ENCODE data around the gene MFAP3L. TPM values are rescaled to one million over a fixed set of nuclear protein-coding genes. Genes with fewer than 3 reads are reported as not detected.

Gene MFAP3L
- total RNA-seq, 4 donors from 2014 or later = 0.23 to 1.8 (median 1.1) TPM

GRCh38 chr4:170001011-170001744 lies 25.0 kb downstream of the MFAP3L start:
- Histone ChIP-seq H3K27ac (no peak overlapping the region), H3K4me3 (no peak overlapping the region), H3K27me3 (peaks cover 0 to 19% (median 0%) of the 10 kb centered on the region in 4 donors), H3K9me3 (no peaks in the 10 kb centered on the region), H3K36me3 (no peaks in the 10 kb centered on the region), H3K4me1 (no peaks in the 10 kb centered on the region)
- DNase-seq = no peak
- intact Hi-C loops (cut with DNase I) = no loop called here
- TF ChIP-seq CTCF (IDR thresholded peaks at IDR 0.05) (no peak), POLR2A (IDR thresholded peaks at IDR 0.05) (no peak)
- 36 to 42% methylated on average over 3 of the region's 3 CpGs for WGBS, 2 donors

- TF ChIP-seq CTCF (IDR thresholded peaks at IDR 0.05) (no peak), POLR2A (IDR thresholded peaks at IDR 0.05) (no peak)
- intact Hi-C loops (cut with DNase I) = no loop called here
Measured at GRCh38 chr4:169999923-170000322, 26.3 kb downstream of the MFAP3L start.

GRCh38 chr4:169998981-169999380 lies 27.2 kb downstream of the MFAP3L start:
- no peaks in the 10 kb centered on the region for H3K36me3 ChIP-seq
- H3K4me1 ChIP-seq = no peaks in the 10 kb centered on the region
- no peaks in the 10 kb centered on the region for H3K9me3 ChIP-seq
- no peak overlapping the region for H3K27ac ChIP-seq
- H3K27me3 ChIP-seq = peaks cover 0 to 26% (median 0%) of the 10 kb centered on the region in 4 donors
- H3K4me3 ChIP-seq = no peak overlapping the region
- WGBS, 2 donors = 100% methylated on average over 1 of the region's 1 CpG; no CpG with 5 or more reads in 1 of the 2 donors
- TF ChIP-seq POLR2A (IDR thresholded peaks at IDR 0.05) = no peak
- DNase-seq = no peak
- intact Hi-C loops (cut with DNase I) = no loop called here

More at GRCh38 chr4:169999923-170000322, 26.3 kb downstream of the MFAP3L start:
- Histone ChIP-seq H3K27me3 (peaks cover 0 to 26% (median 0%) of the 10 kb centered on the region in 4 donors), H3K4me1 (no peaks in the 10 kb centered on the region), H3K9me3 (no peaks in the 10 kb centered on the region), H3K27ac (no peak overlapping the region), H3K36me3 (no peaks in the 10 kb centered on the region), H3K4me3 (no peak overlapping the region)
- no peak for DNase-seq
- WGBS, 2 donors = 60 to 85% methylated on average over 1 to 2 of the region's 2 CpGs

- peaks cover 0 to 30% (median 0%) of the 10 kb centered on the region in 4 donors for H3K27me3 ChIP-seq
- TF ChIP-seq CTCF (IDR thresholded peaks at IDR 0.05) (no peak), POLR2A (IDR thresholded peaks at IDR 0.05) (no peak)
- no peak for DNase-seq
- intact Hi-C loops (cut with DNase I) = no loop called here
- 74 to 86% methylated on average over 10 of the region's 10 CpGs for WGBS, 2 donors
- H3K4me3 ChIP-seq = no peak overlapping the region
- no peaks in the 10 kb centered on the region for H3K36me3 ChIP-seq
- no peaks in the 10 kb centered on the region for H3K4me1 ChIP-seq
- H3K27ac ChIP-seq = no peak overlapping the region
- no peaks in the 10 kb centered on the region for H3K9me3 ChIP-seq
Measured at GRCh38 chr4:169996379-169997240, 29.6 kb downstream of the MFAP3L start.

GRCh38 chr4:169993531-169993930 lies 32.7 kb downstream of the MFAP3L start:
- WGBS, 2 donors = 71 to 72% methylated on average over 8 to 9 of the region's 9 CpGs
- DNase-seq = no peak
- Histone ChIP-seq H3K27ac (no peak overlapping the region), H3K4me3 (no peak overlapping the region), H3K9me3 (no peaks in the 10 kb centered on the region), H3K27me3 (peaks cover 0 to 34% (median 0%) of the 10 kb centered on the region in 4 donors), H3K36me3 (no peaks in the 10 kb centered on the region), H3K4me1 (no peaks in the 10 kb centered on the region)
- intact Hi-C loops (cut with DNase I) = no loop called here
- no peak for TF ChIP-seq CTCF (IDR thresholded peaks at IDR 0.05)
- no peak for TF ChIP-seq POLR2A (IDR thresholded peaks at IDR 0.05)
